Kidney (tissue), 14 donors: ENCODE data around the gene WASF2. TPM values are rescaled to one million over a fixed set of nuclear protein-coding genes. Genes with fewer than 3 reads are reported as not detected.
A peak's percentile ranks its signal among the peaks of the same experiment; 100 is the strongest.
"Not testable (repeated sequence)": the region's sequence is repeated elsewhere in the genome, so short reads cannot be mapped to it uniquely, and the experiment has no call there.

Experiments used
- DNase-seq, 5 donors: peaks; one replicate each; pipeline ENCODE4 v3.0.0-alpha.2; 2013 to 2020
- FAIRE-seq: peaks from 2 replicates; lab custom pipeline; 2012; peaks lifted over from hg19 to GRCh38; lab: Jason Lieb, UNC
- H3K27ac ChIP-seq, 2 donors: one replicate each; pipeline ENCODE4 v1.7.0; 2013; ENCODE audit warnings: low read depth in 2 of 2, low read length in 2 of 2, inconsistent platforms in 1 of 2
- H3K27me3 ChIP-seq: one replicate; pipeline ENCODE4 v1.7.1; 2013; ENCODE audit warnings: low read length, inconsistent platforms; ENCODE audit not compliant: control insufficient read depth, insufficient read depth
- H3K36me3 ChIP-seq, 3 donors: one replicate each; pipeline versions ENCODE4 v1.7.0 to v1.7.1; 2013; ENCODE audit warnings: low read length in 3 of 3, control low read depth in 1 of 3, inconsistent platforms in 1 of 3; ENCODE audit not compliant: insufficient read depth in 3 of 3, control insufficient read depth in 2 of 3
- H3K4me1 ChIP-seq, 3 donors: one replicate each; pipeline versions ENCODE4 v1.7.0 to v1.7.1; 2013; ENCODE audit warnings: low read length in 3 of 3, inconsistent platforms in 1 of 3, low read depth in 1 of 3; ENCODE audit not compliant: control insufficient read depth in 2 of 3, insufficient read depth in 2 of 3
- H3K4me3 ChIP-seq, 3 donors: one replicate each; pipeline versions ENCODE4 v1.7.0 to v1.8.1; 2013; ENCODE audit warnings: low read length in 3 of 3, control low read depth in 1 of 3, inconsistent platforms in 1 of 3
- H3K9ac ChIP-seq, 3 donors: one replicate each; pipeline versions ENCODE4 v1.7.0 to v1.7.1; 2013; ENCODE audit warnings: low read length in 3 of 3, control low read depth in 1 of 3, inconsistent platforms in 1 of 3
- H3K9me3 ChIP-seq, 3 donors: one replicate each; pipeline versions ENCODE4 v1.7.0 to v1.7.1; 2013; ENCODE audit warnings: low read length in 3 of 3, control low read depth in 1 of 3, inconsistent platforms in 1 of 3; ENCODE audit not compliant: control insufficient read depth in 2 of 3, insufficient read depth in 1 of 3
- intact Hi-C: fragments of 100-400 bp; cut with DNase I; formaldehyde crosslinking; loops from one replicate; pipeline ENCODE4 v1.11.1; 2022
- polyA plus RNA-seq: library from polyadenylated mRNA; stranded (reverse); fragments of 350-450 nt; fragmentation: Illumina TruSeq; extraction: RNeasy Lipid Tissue Mini Kit (QIAGEN cat#74804); gene quantifications from one replicate; pipeline ENCODE4 v1.2.3, GENCODE V29; 2014; ENCODE audit warnings: low read depth, low replicate concordance; ENCODE audit not compliant: insufficient read depth
- total RNA-seq: library from RNA; stranded (reverse); fragmentation: NEBNext Ultra II Directional; extraction: Animal tissue kit (Norgen Biotek cat#: 25700); gene quantifications from one replicate; pipeline ENCODE4 v1.2.1, GENCODE V29; 2021
- TF ChIP-seq, protein P1 (sequence below): IDR thresholded peaks from 3 replicates; pipeline ENCODE4 v1.5.1; 2012; ENCODE audit warnings: mild to moderate bottlenecking, moderate library complexity, borderline replicate concordance; ENCODE audit not compliant: insufficient read depth; ENCODE audit errors: extremely low read depth
- donor health status: control.
- donor health status: control.
- donor health status: control.
- donor health status: control.
- donor health status: control.
- donor health status: DM: yes; HTN: yes; CAD: no.
- donor health status: Normal renal cell carcinoma (clear cell type).

The WASF2 gene
- total and polyA plus RNA-seq, 2 donors from 2014 or later: 23.9 to 159 TPM

DNA sequence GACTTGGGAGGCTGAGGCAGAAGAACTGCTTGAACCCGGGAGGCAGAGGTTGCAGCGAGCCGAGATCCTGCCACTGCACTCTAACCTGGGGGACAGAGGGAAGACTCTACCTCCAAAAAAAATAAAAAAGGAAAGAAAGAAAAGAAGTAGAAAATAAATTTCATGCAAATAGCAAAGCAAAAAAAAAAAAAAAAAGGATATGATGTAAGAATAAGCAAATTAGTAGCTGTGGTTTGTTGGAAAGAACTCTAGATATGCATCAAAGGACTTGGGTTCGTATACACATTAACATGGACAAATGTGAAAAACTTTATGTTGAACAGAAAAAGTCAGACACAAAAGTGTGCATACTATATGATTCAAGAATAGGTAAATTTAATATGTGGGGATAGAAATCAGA is 11.9 kb downstream of the WASF2 start:
- intact Hi-C loops: no loop called here
- no peak overlapping the region for H3K27ac ChIP-seq
- H3K4me1 ChIP-seq: peaks cover 0 to 9% (median 7%) of the 10 kb centered on the region in 3 donors
- H3K4me3 ChIP-seq: no peak overlapping the region
- FAIRE-seq (no peak), DNase-seq (no peak)
- no peaks in the 10 kb centered on the region for H3K9me3 ChIP-seq
- no peaks in the 10 kb centered on the region for H3K36me3 ChIP-seq
- no peak overlapping the region for H3K9ac ChIP-seq
- TF ChIP-seq, protein P1, sequence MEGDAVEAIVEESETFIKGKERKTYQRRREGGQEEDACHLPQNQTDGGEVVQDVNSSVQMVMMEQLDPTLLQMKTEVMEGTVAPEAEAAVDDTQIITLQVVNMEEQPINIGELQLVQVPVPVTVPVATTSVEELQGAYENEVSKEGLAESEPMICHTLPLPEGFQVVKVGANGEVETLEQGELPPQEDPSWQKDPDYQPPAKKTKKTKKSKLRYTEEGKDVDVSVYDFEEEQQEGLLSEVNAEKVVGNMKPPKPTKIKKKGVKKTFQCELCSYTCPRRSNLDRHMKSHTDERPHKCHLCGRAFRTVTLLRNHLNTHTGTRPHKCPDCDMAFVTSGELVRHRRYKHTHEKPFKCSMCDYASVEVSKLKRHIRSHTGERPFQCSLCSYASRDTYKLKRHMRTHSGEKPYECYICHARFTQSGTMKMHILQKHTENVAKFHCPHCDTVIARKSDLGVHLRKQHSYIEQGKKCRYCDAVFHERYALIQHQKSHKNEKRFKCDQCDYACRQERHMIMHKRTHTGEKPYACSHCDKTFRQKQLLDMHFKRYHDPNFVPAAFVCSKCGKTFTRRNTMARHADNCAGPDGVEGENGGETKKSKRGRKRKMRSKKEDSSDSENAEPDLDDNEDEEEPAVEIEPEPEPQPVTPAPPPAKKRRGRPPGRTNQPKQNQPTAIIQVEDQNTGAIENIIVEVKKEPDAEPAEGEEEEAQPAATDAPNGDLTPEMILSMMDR: no peak
- H3K27me3 ChIP-seq: no peaks in the 10 kb centered on the region

DNA sequence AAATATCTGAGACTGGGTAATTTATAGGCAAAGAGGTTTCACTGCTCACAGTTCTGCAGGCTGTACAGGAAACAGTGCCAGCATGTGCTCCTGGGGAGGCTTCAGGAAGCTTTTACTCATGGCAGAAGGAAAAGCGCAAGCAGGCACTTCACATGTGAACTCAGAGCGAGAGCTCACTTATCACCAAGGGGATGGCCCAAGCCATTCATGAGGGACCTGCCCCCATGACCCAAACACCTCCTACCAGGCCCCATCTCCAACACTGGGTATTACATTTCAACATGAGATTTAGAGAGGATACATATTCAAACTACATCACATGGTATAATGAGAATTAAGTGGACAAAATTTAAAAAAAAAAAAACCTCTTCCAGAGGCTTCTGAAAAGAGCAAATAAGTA is 13.7 kb downstream of the WASF2 start:
- no peak for FAIRE-seq
- no peak overlapping the region for H3K9ac ChIP-seq
- no peak overlapping the region for H3K27ac ChIP-seq
- no peaks in the 10 kb centered on the region for H3K9me3 ChIP-seq
- peaks cover 0 to 9% (median 3%) of the 10 kb centered on the region in 3 donors for H3K4me1 ChIP-seq
- DNase-seq: no peak
- intact Hi-C loops: no loop called here
- TF ChIP-seq, protein P1: no peak
- H3K27me3 ChIP-seq: no peaks in the 10 kb centered on the region
- no peak overlapping the region for H3K4me3 ChIP-seq
- H3K36me3 ChIP-seq: no peaks in the 10 kb centered on the region

DNA sequence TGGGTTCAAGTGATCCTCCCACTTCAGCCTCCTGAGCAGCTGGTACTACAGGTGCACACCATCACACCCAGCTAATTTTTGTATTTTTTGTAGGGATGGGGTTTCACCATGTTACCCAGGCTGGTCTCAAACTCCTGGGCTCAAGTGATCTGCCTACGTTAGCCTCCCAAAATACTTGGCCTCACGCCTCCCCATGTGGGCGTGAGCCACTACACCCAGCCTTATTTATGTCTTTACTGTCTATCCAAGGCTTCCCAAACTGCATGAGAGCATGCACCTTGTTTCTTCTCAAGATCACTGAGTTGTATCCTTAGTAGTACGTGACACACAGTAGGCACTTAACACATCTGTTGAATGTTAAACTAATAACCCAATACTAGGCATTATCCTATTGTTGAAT is 14.2 kb downstream of the WASF2 start:
- TF ChIP-seq, protein P1: no peak
- Histone ChIP-seq H3K9ac (no peak overlapping the region), H3K4me1 (peaks cover 0 to 9% (median 3%) of the 10 kb centered on the region in 3 donors), H3K27me3 (no peaks in the 10 kb centered on the region), H3K9me3 (no peaks in the 10 kb centered on the region), H3K36me3 (no peaks in the 10 kb centered on the region), H3K4me3 (no peak overlapping the region), H3K27ac (no peak overlapping the region)
- intact Hi-C loops: no loop called here
- no peak for DNase-seq
- FAIRE-seq: no peak

DNA sequence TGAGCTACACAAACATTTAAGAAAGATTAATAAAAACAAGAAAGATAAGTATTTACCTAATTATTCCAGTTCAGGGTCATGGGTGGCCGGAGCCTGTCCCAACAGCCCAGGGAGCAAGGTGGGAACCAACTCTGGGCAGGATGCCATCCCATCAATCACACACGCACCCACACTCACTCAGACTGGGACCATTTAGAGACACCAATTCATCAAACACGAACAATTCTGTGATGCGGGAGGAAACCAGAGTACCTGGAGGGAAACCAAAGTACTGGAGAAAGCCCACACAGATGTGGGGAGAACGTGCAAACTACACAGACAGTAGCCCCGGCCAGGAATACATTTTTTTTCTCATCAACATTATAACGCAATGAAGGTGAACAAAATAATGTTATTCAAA is 16.2 kb downstream of the WASF2 start:
- Histone ChIP-seq H3K27ac (no peak overlapping the region), H3K4me1 (peaks cover 0 to 9% (median 3%) of the 10 kb centered on the region in 3 donors), H3K36me3 (no peaks in the 10 kb centered on the region), H3K9me3 (no peaks in the 10 kb centered on the region), H3K9ac (no peak overlapping the region), H3K4me3 (no peak overlapping the region), H3K27me3 (no peaks in the 10 kb centered on the region)
- intact Hi-C loops: no loop called here
- TF ChIP-seq, protein P1: no peak
- DNase-seq: peak in 1 of 5 donors; percentile 53
- no peak for FAIRE-seq

DNA sequence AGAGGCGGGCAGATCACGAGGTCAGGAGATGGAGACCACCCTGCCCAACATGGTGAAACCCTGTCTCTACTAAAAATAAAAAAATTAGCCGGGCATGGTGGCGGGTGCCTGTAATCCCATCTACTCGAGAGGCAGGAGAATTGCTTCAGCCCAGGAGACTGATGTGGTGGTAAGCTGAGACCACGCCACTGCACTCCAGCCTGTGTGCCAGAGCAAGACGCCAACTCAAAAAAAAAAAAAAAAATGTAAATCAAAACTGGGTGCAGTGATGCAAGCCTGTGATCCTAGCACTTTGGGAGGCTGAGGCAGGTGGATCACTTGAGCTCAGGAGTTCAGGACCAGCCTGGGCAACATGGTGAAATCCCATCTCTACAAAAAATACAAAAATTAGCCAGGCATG is 17.9 kb downstream of the WASF2 start:
- H3K4me1 ChIP-seq, H3K9ac ChIP-seq, H3K27me3 ChIP-seq, intact Hi-C loops, DNase-seq, H3K4me3 ChIP-seq, FAIRE-seq, H3K27ac ChIP-seq, H3K9me3 ChIP-seq, H3K36me3 ChIP-seq: not testable (repeated sequence)
